ES-I3 (cell line): Measurements from ENCODE around the gene OR10A3.
A peak's percentile ranks its signal among the peaks of the same experiment; 100 is the strongest.
"Not testable (repeated sequence)": the region's sequence is repeated elsewhere in the genome, so short reads cannot be mapped to it uniquely, and the experiment has no call there.

Experiments used
- H3K36me3 ChIP-seq: 2 replicates; pipeline ENCODE4 v1.6.1; 2013; ENCODE audit warnings: mild to moderate bottlenecking, low read length, control low read depth, moderate library complexity; ENCODE audit not compliant: insufficient read depth
- H3K4me1 ChIP-seq: 2 replicates; pipeline ENCODE4 v1.6.1; 2013; ENCODE audit warnings: mild to moderate bottlenecking, control low read depth, low read length; ENCODE audit not compliant: insufficient read depth
- H3K9ac ChIP-seq: 2 replicates; pipeline ENCODE4 v1.6.1; 2013; ENCODE audit warnings: low read depth, mild to moderate bottlenecking, low read length, moderate library complexity
- H3K9me3 ChIP-seq: 2 replicates; pipeline ENCODE4 v1.6.1; 2013; ENCODE audit warnings: mild to moderate bottlenecking, low read length, moderate library complexity; ENCODE audit not compliant: control insufficient read depth, insufficient read depth

OR10A3 gene

GRCh38 chr11:7941608-7942007, at the start of gene OR10A3:
Gene OR10A3, minus strand, starts transcription at chr11:7941708. Its CDS starts 2,188 bp downstream, at chr11:7939520.
- Histone ChIP-seq H3K4me1 (no peaks in the 10 kb centered on the region), H3K9me3 (peaks cover 4% of the 10 kb centered on the region; the same call in 1 of the 2 replicates), H3K36me3 (no peaks in the 10 kb centered on the region), H3K9ac (no peak within 1 kb of the TSS)

- Histone ChIP-seq H3K9ac (peak overlapping the region; percentile 94), H3K36me3 (peaks cover 19% of the 10 kb centered on the region), H3K4me1 (peaks cover 18% of the 10 kb centered on the region)
- H3K9me3 ChIP-seq = not testable (repeated sequence)
These were observed 46.0 kb upstream of the OR10A3 start for GRCh38 chr11:7987560-7987883.

DNA sequence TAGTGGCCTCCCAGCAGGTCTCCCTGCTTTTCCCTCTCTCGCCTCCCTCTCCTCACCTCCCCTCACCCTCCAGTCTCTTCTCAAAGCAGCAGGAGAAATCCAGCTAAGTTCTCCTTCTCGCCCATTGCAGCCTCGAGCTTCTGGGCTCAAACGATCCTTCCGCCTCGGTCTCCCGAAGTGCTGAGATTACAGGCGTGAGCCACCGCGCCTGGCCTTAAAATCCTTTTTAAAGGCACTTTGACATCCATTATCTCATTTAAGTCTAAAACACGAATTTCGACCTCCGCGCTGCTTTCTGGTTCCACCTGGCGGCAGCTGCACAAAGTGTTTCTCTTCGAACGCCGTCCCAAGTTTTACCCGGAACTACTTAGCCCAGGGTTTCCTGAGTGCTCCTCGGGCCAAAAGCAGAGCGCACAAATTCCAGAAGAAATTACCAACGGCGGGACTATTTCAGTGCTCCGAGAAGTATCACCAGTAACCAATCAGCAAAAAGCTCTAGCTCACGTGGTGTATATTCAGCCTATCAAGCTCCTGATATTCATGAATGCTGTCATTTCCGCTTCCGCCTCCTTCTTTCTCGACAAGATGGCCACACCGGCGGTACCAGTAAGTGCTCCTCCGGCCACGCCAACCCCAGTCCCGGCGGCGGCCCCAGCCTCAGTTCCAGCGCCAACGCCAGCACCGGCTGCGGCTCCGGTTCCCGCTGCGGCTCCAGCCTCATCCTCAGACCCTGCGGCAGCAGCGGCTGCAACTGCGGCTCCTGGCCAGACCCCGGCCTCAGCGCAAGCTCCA, 45.5 kb upstream of the OR10A3 start, which contains the start of gene EIF3F:
Gene EIF3F, plus strand, starts transcription at position 570 of the 792 bp plus-strand sequence. Its CDS starts 16 bp downstream, at position 586.
- Histone ChIP-seq H3K9ac (peak within 1 kb of the TSS; percentile 94), H3K4me1 (peaks cover 18% of the 10 kb centered on the region), H3K36me3 (peaks cover 14% of the 10 kb centered on the region), H3K9me3 (no peaks in the 10 kb centered on the region)

DNA sequence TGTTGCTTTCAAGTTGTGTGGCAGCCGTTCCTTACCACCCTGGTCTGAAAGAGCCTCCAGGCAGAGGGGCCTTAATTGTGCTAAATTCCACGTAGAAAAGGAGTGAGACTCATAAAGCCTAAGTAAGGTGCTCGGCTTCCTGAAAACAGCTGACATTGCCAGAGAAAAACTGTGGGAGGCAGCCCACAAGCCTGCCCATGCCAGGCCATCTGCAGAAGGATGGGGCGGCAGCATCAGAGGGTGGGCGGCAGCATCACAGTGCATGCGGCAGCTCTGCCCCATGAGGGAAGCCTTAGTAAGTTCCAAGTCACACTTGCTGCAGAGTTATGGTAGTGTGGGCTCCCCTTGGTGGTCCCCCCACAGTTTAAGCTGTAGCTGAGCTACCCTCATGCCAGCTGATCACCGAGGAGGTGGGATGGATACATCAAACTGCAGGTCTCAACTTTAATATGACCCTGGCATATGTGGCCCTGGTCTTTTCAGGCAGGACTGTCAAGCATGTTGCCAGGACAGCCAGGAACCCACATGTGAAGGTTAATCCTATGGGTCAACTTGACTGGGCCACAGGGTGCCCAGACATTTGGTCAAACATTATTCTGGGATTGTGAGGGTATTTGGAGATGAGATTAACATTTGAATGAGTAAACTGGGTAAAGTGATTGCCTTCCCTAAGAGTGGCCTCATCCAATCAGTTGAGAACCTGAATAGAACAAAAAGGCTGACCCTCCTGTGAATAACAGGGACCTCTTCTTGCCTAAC, 42.5 kb upstream of the OR10A3 start:
- Histone ChIP-seq H3K9me3 (no peaks in the 10 kb centered on the region), H3K4me1 (peaks cover 16% of the 10 kb centered on the region), H3K9ac (no peak overlapping the region), H3K36me3 (peaks cover 5% of the 10 kb centered on the region; the same call in 1 of the 2 replicates)

DNA sequence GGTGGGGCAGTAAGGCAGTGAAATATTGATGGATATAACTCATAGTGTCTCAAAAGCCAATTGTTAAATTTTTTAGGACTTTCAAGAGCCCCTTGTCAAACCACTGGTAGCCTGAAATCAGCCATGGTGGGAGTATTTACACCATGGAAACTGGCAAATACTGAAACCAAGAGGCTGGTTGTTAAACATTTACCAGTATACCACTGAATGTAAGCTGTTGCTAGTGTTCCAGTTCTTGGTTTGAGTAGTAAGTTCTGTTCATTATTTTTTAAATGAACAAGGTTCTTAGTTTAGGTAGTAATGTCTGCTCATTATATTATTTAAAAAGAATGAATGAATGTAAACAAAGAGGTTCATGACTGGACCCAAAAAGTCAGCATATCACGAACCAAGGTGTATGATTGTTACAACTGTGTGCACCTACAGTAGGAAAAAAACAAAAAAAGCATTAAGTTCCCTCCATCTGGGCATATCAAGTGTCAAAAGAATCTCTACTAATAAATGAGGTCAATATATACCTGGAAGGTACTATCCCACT, 41.1 kb upstream of the OR10A3 start:
- Histone ChIP-seq H3K9me3 (no peaks in the 10 kb centered on the region), H3K36me3 (no peaks in the 10 kb centered on the region), H3K4me1 (peaks cover 10% of the 10 kb centered on the region), H3K9ac (no peak overlapping the region)

DNA sequence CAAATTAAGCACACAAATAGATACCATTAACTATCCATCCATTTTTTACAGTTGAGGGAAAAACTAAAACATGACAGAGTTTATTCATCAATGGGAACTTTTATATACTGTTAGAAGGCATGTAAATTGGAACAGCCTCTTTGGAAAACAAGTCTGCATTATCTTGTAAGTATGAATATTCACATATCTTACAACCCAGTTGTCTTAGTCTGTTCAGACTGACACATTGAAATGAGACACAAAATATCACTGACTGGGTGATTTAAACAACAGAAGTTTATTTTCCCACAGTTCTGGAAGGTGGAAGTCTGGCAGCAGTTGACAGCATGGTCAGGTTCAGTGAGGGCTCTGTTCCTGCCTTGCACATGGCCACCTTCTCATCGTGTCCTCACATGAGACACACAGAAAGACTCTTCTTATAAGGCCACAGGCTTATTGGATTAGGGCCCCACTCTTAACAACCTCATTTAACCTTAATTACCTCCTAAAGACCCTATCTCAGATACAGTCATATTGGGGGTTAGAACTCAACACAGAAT, 40.2 kb upstream of the OR10A3 start:
- H3K36me3 ChIP-seq = no peaks in the 10 kb centered on the region
- H3K4me1 ChIP-seq = peaks cover 17% of the 10 kb centered on the region
- H3K9me3 ChIP-seq = no peaks in the 10 kb centered on the region
- no peak overlapping the region for H3K9ac ChIP-seq

- Histone ChIP-seq H3K9me3 (no peaks in the 10 kb centered on the region), H3K9ac (no peak overlapping the region), H3K4me1 (peaks cover 9% of the 10 kb centered on the region; the same call in 1 of the 2 replicates), H3K36me3 (no peaks in the 10 kb centered on the region)
These were observed 35.9 kb upstream of the OR10A3 start for GRCh38 chr11:7977232-7977917.

DNA sequence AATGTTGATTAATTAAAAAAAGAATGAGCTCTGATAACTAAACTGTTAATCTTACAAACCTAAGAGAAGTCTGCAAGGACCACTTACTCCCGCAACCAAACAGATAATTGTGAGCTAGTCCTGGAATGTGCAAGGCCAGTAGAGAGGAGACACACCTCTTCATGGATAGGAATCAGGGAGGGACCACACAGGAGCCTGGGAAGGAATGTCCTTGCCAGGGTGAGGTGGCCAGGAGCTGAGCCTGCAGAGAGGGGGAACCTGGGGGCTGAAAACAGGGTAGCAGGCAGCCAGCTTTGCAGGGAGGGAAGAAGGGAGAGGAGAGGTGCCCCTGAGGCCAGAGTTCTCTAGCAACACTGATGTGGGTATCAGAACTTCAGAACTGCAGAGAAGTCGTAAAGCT, 33.2 kb upstream of the OR10A3 start:
- Histone ChIP-seq H3K36me3 (no peaks in the 10 kb centered on the region), H3K9me3 (no peaks in the 10 kb centered on the region), H3K9ac (no peak overlapping the region), H3K4me1 (peaks cover 13% of the 10 kb centered on the region; the same call in 1 of the 2 replicates)

GRCh38 chr11:7973011-7973410, 31.5 kb upstream of the OR10A3 start:
- H3K36me3 ChIP-seq = no peaks in the 10 kb centered on the region
- H3K9ac ChIP-seq = no peak overlapping the region
- no peaks in the 10 kb centered on the region for H3K9me3 ChIP-seq
- peaks cover 13% of the 10 kb centered on the region; the same call in 1 of the 2 replicates for H3K4me1 ChIP-seq

DNA sequence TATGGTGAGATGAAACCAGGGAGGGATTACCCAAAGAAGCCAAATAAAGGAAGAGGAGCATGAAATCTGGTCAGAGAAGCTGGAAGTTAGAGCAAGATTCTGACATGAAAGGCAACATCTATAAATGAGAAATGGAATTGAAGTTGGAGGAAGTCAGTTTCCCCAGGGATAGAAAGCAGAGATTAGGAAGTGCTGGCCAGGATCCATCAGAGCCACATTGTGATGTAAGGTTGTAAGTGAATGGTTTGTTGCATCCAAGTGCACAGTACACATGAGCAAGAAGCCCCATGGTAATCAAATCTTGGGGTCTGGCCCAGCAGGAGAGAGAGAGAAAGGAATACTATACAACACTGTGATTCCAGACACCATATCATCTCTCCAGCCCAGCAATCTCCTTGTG, 30.3 kb upstream of the OR10A3 start:
- Histone ChIP-seq H3K36me3 (no peaks in the 10 kb centered on the region), H3K4me1 (peaks cover 4% of the 10 kb centered on the region; the same call in 1 of the 2 replicates), H3K9me3 (no peaks in the 10 kb centered on the region), H3K9ac (no peak overlapping the region)

GRCh38 chr11:7969756-7970646, 28.5 kb upstream of the OR10A3 start:
- Histone ChIP-seq H3K9me3 (no peaks in the 10 kb centered on the region), H3K4me1 (peaks cover 4% of the 10 kb centered on the region; the same call in 1 of the 2 replicates), H3K36me3 (no peaks in the 10 kb centered on the region), H3K9ac (peak overlapping the region; percentile 22; the same call in 1 of the 2 replicates)

DNA sequence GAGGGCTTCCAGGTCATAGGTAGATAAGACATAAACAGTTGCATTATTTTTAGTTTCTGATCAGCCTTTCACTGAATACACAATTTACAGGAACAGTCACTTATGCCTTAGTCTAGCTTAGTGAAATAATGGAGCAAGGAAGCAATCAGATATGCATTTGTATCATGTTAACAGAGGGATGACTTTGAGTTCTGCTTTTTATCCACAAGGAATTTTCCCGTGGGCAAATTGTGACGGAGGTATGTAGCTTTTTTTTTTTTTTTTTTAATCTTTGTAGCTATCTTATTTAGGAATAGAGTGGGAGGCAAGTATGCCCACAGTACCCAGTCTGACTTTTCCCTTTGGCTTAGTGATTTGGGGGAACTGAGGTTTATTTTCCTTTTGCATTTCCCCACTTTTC, 27.2 kb upstream of the OR10A3 start:
- Histone ChIP-seq H3K36me3 (no peaks in the 10 kb centered on the region), H3K9ac (no peak overlapping the region), H3K9me3 (no peaks in the 10 kb centered on the region), H3K4me1 (peaks cover 8% of the 10 kb centered on the region)

DNA sequence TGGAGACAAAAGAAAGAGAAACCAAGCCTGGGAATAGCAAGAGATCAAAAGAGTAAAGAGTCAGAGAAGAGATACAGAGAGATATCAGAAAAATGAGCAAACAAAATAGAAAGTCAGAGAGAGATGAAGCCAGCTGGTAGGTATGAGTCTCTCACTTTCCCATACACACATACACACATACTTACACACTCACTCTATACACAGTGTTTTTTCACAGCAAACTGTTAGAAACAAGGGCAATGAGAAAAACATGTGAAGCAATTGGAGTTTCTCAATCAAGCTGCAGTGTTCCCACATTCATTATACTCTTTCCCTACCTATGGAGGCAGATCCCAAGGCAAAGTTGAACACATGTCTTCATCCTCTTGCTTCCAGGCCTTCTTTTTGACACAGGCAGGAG, 26.3 kb upstream of the OR10A3 start:
- no peaks in the 10 kb centered on the region for H3K36me3 ChIP-seq
- no peaks in the 10 kb centered on the region for H3K9me3 ChIP-seq
- H3K4me1 ChIP-seq = peaks cover 8% of the 10 kb centered on the region
- H3K9ac ChIP-seq = no peak overlapping the region
